ENCODE results near the gene ANO2.

- no peak for TF ChIP-seq GATA2 (IDR thresholded peaks at IDR 0.05; ENCODE audit: low read depth, low read length)
- TF ChIP-seq GATA3 (IDR thresholded peaks at IDR 0.05; ENCODE audit: low read depth, low read length) = no peak
Measured at GRCh38 chr12:5567016-5567725, 377.9 kb downstream of the ANO2 start.
